H54 (cell line): ENCODE data around the gene ACHE.
"Not testable (repeated sequence)": the region's sequence is repeated elsewhere in the genome, so short reads cannot be mapped to it uniquely, and the experiment has no call there.

Source experiments
- DNase-seq: peaks from one replicate; pipeline ENCODE4 v3.0.0; 2011; ENCODE audit warnings: low spot score, mixed read lengths; ENCODE audit not compliant: insufficient read length
- FAIRE-seq: peaks from 3 replicates; lab custom pipeline; 2011; peaks lifted over from hg19 to GRCh38; lab: Jason Lieb, UNC
- POLR2A ChIP-seq: IDR thresholded peaks from 2 replicates; pipeline ENCODE4 v1.6.1; 2011; ENCODE audit warnings: low read depth, mild to moderate bottlenecking, low read length

Gene ACHE

DNA sequence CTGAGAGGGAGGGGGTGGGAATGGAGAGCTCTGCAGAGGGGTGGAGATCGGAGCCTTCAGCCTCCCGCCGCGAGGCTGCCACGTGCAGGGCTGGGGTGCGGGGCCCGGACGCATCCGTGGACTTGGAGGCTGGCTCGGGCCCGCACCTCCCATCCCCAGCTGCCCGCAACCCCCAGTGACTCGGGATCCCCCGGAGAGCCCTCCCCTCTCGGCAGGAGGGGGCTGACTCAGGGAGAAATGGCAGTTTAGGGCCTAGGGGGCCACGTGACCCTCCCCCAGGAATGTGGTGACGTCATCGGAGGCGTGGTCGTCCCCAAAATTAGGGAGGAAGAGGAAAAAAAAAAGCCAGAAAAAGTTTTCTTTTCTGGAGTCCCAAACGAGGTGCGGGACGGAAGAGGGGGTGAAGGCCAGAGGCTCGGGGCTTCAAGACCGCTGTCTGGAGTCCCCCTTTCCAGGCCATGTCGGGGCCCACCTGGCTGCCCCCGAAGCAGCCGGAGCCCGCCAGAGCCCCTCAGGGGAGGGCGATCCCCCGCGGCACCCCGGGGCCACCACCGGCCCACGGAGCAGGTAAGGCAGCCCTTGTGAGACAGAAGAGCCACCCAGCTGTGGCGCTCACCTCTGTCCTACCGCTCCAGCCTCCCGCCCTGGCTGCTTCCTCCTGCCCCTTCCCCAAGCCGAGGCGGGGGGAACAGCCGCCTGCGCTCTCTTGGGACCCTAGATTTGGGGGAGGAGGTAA lies 28.5 kb downstream of the ACHE start, which contains the start of gene TRIP6:
Gene TRIP6, plus strand, starts transcription at position 348 of the 736 bp plus-strand sequence. Its CDS starts 111 bp downstream, at position 459.
- FAIRE-seq: no peak
- peak; percentile 95 for DNase-seq
- peak; percentile 14; the same call in 1 of the 2 replicates for TF ChIP-seq POLR2A

- 0 out of 2 replicates have a peak, but pooled peaks have one; percentile 3 for TF ChIP-seq POLR2A
- FAIRE-seq (no peak), DNase-seq (no peak)
Observed at GRCh38 chr7:100866729-100867039, 29.0 kb downstream of the ACHE start.

DNA sequence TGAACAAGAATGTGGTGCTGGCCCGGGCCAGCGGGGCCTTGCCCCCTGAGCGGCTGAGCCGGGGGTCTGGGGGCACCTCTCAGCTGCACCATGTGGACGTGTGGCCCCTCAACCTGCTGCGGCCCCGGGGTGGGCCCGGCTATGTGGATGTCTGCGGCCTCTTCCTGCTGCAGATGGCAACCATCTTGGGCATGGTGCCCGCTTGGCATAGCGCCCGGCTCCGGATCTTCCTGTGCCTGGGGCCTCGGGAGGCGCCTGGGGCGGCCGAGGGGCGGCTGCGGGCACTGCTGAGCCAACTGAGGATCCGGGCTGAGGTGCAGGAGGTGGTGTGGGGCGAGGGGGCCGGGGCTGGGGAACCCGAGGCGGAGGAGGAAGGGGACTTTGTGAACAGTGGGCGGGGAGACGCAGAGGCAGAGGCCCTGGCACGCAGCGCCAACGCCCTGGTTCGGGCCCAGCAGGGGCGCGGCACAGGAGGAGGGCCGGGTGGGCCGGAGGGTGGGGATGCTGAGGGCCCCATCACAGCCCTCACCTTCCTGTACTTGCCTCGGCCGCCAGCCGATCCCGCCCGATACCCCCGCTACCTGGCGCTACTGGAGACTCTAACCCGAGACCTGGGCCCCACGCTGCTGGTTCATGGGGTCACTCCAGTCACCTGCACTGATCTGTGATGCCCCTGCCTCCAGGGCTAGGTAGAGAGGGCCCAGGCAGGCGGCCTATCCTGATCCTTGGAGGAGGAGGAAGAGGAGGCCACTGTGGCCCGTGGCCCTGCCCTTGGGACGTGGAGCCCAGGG lies 29.6 kb downstream of the ACHE start:
- FAIRE-seq (no peak), DNase-seq (peak; percentile 82)
- 0 out of 2 replicates have a peak, but pooled peaks have one; percentile 36 for TF ChIP-seq POLR2A

DNA sequence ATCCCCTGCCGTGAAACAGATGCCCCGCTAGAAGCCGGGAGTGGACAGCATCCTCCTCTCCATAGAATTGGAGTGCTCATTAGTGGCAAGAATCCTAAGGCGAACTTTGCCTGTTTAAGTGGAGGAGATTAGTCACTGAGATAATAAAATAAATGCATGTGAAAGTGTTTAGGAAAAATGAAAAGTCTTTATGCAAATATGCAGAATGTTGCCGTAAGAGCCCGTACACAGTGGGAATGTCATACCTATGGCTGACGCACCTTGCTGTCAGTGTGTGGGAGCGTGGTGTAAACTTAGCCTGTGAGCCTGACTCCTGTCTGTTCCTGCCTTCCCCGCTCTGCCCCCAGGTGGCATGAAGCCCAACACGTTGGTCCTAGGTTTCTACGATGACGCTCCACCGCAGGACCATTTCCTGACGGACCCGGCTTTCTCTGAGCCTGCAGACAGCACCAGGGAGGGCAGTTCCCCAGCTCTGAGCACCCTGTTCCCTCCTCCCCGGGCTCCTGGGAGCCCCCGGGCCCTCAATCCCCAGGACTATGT lies 30.2 kb downstream of the ACHE start:
- FAIRE-seq (no peak), DNase-seq (peak; percentile 82)
- TF ChIP-seq POLR2A: no peak

GRCh38 chr7:100864263-100864845 lies 31.3 kb downstream of the ACHE start:
- FAIRE-seq (no peak), DNase-seq (no peak)
- no peak for TF ChIP-seq POLR2A

DNA sequence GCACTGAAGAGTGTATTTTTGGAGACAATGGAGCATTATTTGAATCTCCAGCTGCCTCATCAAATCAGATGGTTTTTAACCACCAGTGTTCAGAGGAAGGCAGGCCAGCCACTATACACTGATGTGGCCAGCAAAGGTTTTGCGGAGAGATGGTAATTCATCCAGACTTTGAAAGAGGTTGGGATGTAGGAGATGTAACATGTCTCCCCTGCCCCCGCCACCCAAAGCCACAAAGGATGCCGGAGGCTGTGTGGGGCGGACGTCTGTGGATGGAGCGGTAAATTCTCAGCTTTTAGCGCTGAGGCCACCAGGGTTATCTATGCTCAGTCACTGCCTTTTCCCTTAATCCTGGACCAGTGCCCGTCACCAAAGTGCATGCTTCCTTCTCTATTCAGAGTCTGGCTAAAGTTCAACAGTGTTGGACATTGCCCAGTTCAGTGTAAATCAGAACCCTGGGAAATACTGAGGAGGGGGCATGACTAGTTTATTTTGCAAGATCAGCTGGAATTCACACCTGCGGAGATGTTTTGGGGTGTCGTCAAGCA lies 32.2 kb downstream of the ACHE start:
- DNase-seq (no peak), FAIRE-seq (no peak)
- TF ChIP-seq POLR2A: no peak

GRCh38 chr7:100861616-100861985 lies 34.1 kb downstream of the ACHE start:
- FAIRE-seq (no peak), DNase-seq (no peak)
- no peak for TF ChIP-seq POLR2A

GRCh38 chr7:100860702-100861615 lies 34.7 kb downstream of the ACHE start:
- TF ChIP-seq POLR2A: no peak
- FAIRE-seq (no peak), DNase-seq (no peak)

- FAIRE-seq: no peak
- DNase-seq: no peak
- no peak for TF ChIP-seq POLR2A
Observed at GRCh38 chr7:100859856-100860255, 35.8 kb downstream of the ACHE start.

DNA sequence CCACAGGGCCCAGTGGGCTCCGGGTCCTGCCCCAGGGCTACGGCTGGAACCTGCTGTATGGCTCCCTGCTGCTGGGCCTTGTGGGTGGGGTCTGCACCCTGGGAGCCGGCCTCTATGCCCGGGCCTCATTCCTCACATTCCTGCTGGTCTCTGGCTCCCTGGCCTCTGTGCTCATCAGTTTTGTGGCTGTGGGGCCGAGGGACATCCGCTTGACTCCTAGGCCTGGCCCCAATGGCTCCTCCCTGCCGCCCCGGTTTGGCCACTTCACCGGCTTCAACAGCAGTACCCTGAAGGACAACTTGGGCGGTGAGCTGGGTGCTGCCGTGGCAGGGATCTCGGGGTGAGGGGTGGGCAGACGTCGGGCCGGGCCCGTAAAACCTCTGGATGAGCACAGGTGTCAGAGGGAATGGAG lies 38.8 kb downstream of the ACHE start:
- no peak for DNase-seq
- FAIRE-seq: no peak
- no peak for TF ChIP-seq POLR2A

DNA sequence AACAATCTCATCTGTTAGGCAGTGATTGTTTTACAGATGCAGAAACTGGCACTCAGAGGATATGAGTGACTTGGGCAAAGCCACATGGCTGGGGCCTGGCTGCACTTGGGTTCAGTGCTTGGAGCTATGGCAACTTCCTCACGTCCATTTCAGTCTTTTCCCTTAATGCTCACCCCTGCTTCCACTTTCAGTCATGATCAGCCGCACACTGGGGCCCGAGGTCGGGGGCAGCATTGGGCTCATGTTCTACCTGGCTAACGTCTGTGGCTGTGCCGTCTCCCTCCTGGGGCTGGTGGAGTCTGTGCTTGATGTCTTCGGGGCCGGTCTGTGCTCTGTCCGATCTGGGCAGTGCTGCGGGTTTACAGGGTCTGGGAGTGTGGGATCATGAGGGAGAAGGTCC lies 40.2 kb downstream of the ACHE start:
- no peak for TF ChIP-seq POLR2A
- DNase-seq (no peak), FAIRE-seq (no peak)

- not testable (repeated sequence) for DNase-seq, FAIRE-seq
Observed at GRCh38 chr7:100854899-100855298, 40.8 kb downstream of the ACHE start.
